Dendritic cell treated with granulocyte-macrophage colony-stimulating factor and Interleukin-4, amounts not matched to agents 40 ng/mL and 50 ng/mL, for 4 days (primary cell): ENCODE measurements around the gene IZUMO1.
"Not testable (repeated sequence)": the region's sequence is repeated elsewhere in the genome, so short reads cannot be mapped to it uniquely, and the experiment has no call there.

Experiments
- H3K27ac Mint-ChIP-seq: one replicate; pipeline ENCODE4 v1.8.0; 2022; ENCODE audit warnings: mild to moderate bottlenecking, mixed read lengths
- H3K27me3 Mint-ChIP-seq: one replicate; pipeline ENCODE4 v1.8.0; 2022; ENCODE audit warnings: mild to moderate bottlenecking, mixed read lengths
- H3K36me3 Mint-ChIP-seq: one replicate; pipeline ENCODE4 v1.8.0; 2022; ENCODE audit warnings: low read depth, mixed read lengths
- H3K4me1 Mint-ChIP-seq: one replicate; pipeline ENCODE4 v1.8.0; 2022; ENCODE audit warnings: low read depth, mixed read lengths
- H3K4me3 Mint-ChIP-seq: one replicate; pipeline ENCODE4 v1.8.0; 2022; ENCODE audit warnings: mild to moderate bottlenecking, moderate library complexity, mixed read lengths
- H3K9me3 Mint-ChIP-seq: one replicate; pipeline ENCODE4 v1.8.0; 2022; ENCODE audit warnings: mixed read lengths
- intact Hi-C: fragments of 100-400 bp; cut with micrococcal nuclease; formaldehyde crosslinking; loops from one replicate; pipeline ENCODE4 v1.15.0; 2022

Gene IZUMO1

GRCh38 chr19:48746738-48747575 lies at the start of gene IZUMO1:
Gene IZUMO1, minus strand, starts transcription at chr19:48746909. Its CDS starts 1,050 bp downstream, at chr19:48745859.
- peak within 1 kb of the TSS; percentile 89 for H3K27ac Mint-ChIP-seq
- intact Hi-C loops, result no loop called here
- peaks cover 9% of the 10 kb centered on the region for H3K9me3 Mint-ChIP-seq
- H3K4me3 Mint-ChIP-seq, result peak within 1 kb of the TSS; percentile 77
- H3K4me1 Mint-ChIP-seq, result peaks cover 20% of the 10 kb centered on the region
- H3K27me3 Mint-ChIP-seq, result peaks cover 67% of the 10 kb centered on the region
- H3K36me3 Mint-ChIP-seq, result no peaks in the 10 kb centered on the region

GRCh38 chr19:48795685-48796070 lies 49.0 kb upstream of the IZUMO1 start:
- Mint-ChIP-seq H3K4me1 (peaks cover 14% of the 10 kb centered on the region), H3K9me3 (no peaks in the 10 kb centered on the region), H3K27me3 (no peaks in the 10 kb centered on the region), H3K36me3 (peaks cover 28% of the 10 kb centered on the region), H3K4me3 (peak overlapping the region; percentile 84), H3K27ac (peak overlapping the region; percentile 84)
- intact Hi-C loops, result loop anchor here (1.0 to 2.0 kb wide), 4 partner anchors 15 to 175 kb away; partner anchors contain the start of gene BCAT2

GRCh38 chr19:48795055-48795684 lies 48.5 kb upstream of the IZUMO1 start:
- Mint-ChIP-seq H3K27me3 (no peaks in the 10 kb centered on the region), H3K36me3 (peaks cover 24% of the 10 kb centered on the region), H3K4me3 (peak overlapping the region; percentile 84), H3K27ac (peak overlapping the region; percentile 84), H3K4me1 (peaks cover 14% of the 10 kb centered on the region), H3K9me3 (no peaks in the 10 kb centered on the region)
- intact Hi-C loops, result loop anchor here (1.0 to 2.0 kb wide), 4 partner anchors 16 to 176 kb away; partner anchors contain the start of gene BCAT2

- Mint-ChIP-seq H3K9me3 (no peaks in the 10 kb centered on the region), H3K4me3 (peak overlapping the region; percentile 84), H3K36me3 (peaks cover 17% of the 10 kb centered on the region), H3K27me3 (no peaks in the 10 kb centered on the region), H3K4me1 (peaks cover 14% of the 10 kb centered on the region), H3K27ac (peak overlapping the region; percentile 84)
- intact Hi-C loops, result loop anchor here (2.0 kb wide), 2 partner anchors 17 to 177 kb away; partner anchors contain the start of gene BCAT2
Observed at GRCh38 chr19:48794291-48794690, 47.6 kb upstream of the IZUMO1 start.

- no peaks in the 10 kb centered on the region for H3K27me3 Mint-ChIP-seq
- H3K27ac Mint-ChIP-seq, result no peak overlapping the region
- peaks cover 9% of the 10 kb centered on the region for H3K36me3 Mint-ChIP-seq
- peaks cover 14% of the 10 kb centered on the region for H3K4me1 Mint-ChIP-seq
- H3K4me3 Mint-ChIP-seq, result no peak overlapping the region
- H3K9me3 Mint-ChIP-seq, result no peaks in the 10 kb centered on the region
- intact Hi-C loops, result no loop called here
Observed at GRCh38 chr19:48793271-48793670, 46.6 kb upstream of the IZUMO1 start.

- H3K9me3 Mint-ChIP-seq, H3K36me3 Mint-ChIP-seq, H3K27ac Mint-ChIP-seq, H3K4me3 Mint-ChIP-seq, H3K27me3 Mint-ChIP-seq: not testable (repeated sequence)
- peaks cover 15% of the 10 kb centered on the region for H3K4me1 Mint-ChIP-seq
- intact Hi-C loops, result loop anchor here (10.0 kb wide), 1 partner anchor 143 kb away; the partner anchor contains the start of gene CA11
Observed at GRCh38 chr19:48787331-48787730, 40.6 kb upstream of the IZUMO1 start.

GRCh38 chr19:48786422-48786821 lies 39.7 kb upstream of the IZUMO1 start:
- H3K27me3 Mint-ChIP-seq, H3K36me3 Mint-ChIP-seq, H3K4me3 Mint-ChIP-seq, H3K9me3 Mint-ChIP-seq, H3K27ac Mint-ChIP-seq: not testable (repeated sequence)
- peaks cover 25% of the 10 kb centered on the region for H3K4me1 Mint-ChIP-seq
- intact Hi-C loops, result loop anchor here (10.0 kb wide), 1 partner anchor 142 kb away; the partner anchor contains the start of gene CA11

- intact Hi-C loops, result loop anchor here (10.0 kb wide), 1 partner anchor 140 kb away; the partner anchor contains the start of gene CA11
- no peaks in the 10 kb centered on the region for H3K36me3 Mint-ChIP-seq
- peaks cover 8% of the 10 kb centered on the region for H3K9me3 Mint-ChIP-seq
- peaks cover 39% of the 10 kb centered on the region for H3K4me1 Mint-ChIP-seq
- peak overlapping the region; percentile 69 for H3K27ac Mint-ChIP-seq
- no peak overlapping the region for H3K4me3 Mint-ChIP-seq
- H3K27me3 Mint-ChIP-seq, result peaks cover 2% of the 10 kb centered on the region
Observed at GRCh38 chr19:48784527-48784926, 37.8 kb upstream of the IZUMO1 start.

- Mint-ChIP-seq H3K27ac (peak overlapping the region; percentile 89), H3K36me3 (no peaks in the 10 kb centered on the region), H3K27me3 (peaks cover 10% of the 10 kb centered on the region), H3K4me1 (peaks cover 34% of the 10 kb centered on the region), H3K9me3 (peaks cover 8% of the 10 kb centered on the region), H3K4me3 (peak overlapping the region; percentile 20)
- intact Hi-C loops, result loop anchor here (10.0 kb wide), 1 partner anchor 136 kb away; the partner anchor contains the start of gene CA11
Observed at GRCh38 chr19:48780631-48781391, 34.1 kb upstream of the IZUMO1 start.

- intact Hi-C loops, result loop anchor here (10.0 kb wide), 1 partner anchor 135 kb away; the partner anchor contains the start of gene CA11
- Mint-ChIP-seq H3K4me3 (no peak overlapping the region), H3K9me3 (no peaks in the 10 kb centered on the region), H3K27ac (peak overlapping the region; percentile 89), H3K36me3 (no peaks in the 10 kb centered on the region), H3K4me1 (peaks cover 26% of the 10 kb centered on the region), H3K27me3 (peaks cover 9% of the 10 kb centered on the region)
Observed at GRCh38 chr19:48779636-48780035, 32.9 kb upstream of the IZUMO1 start.

GRCh38 chr19:48777720-48778119 lies 31.0 kb upstream of the IZUMO1 start:
- no peaks in the 10 kb centered on the region for H3K36me3 Mint-ChIP-seq
- H3K4me1 Mint-ChIP-seq, result peaks cover 26% of the 10 kb centered on the region
- no peaks in the 10 kb centered on the region for H3K9me3 Mint-ChIP-seq
- peaks cover 18% of the 10 kb centered on the region for H3K27me3 Mint-ChIP-seq
- intact Hi-C loops, result no loop called here
- H3K4me3 Mint-ChIP-seq, result no peak overlapping the region
- H3K27ac Mint-ChIP-seq, result no peak overlapping the region

GRCh38 chr19:48777139-48777538 lies 30.4 kb upstream of the IZUMO1 start:
- intact Hi-C loops, result no loop called here
- Mint-ChIP-seq H3K4me3 (no peak overlapping the region), H3K27ac (no peak overlapping the region), H3K4me1 (peaks cover 21% of the 10 kb centered on the region), H3K9me3 (no peaks in the 10 kb centered on the region), H3K27me3 (peaks cover 22% of the 10 kb centered on the region), H3K36me3 (no peaks in the 10 kb centered on the region)

- H3K27me3 Mint-ChIP-seq, result peaks cover 40% of the 10 kb centered on the region
- no peaks in the 10 kb centered on the region for H3K9me3 Mint-ChIP-seq
- no peak overlapping the region for H3K4me3 Mint-ChIP-seq
- H3K36me3 Mint-ChIP-seq, result no peaks in the 10 kb centered on the region
- no peak overlapping the region for H3K27ac Mint-ChIP-seq
- intact Hi-C loops, result no loop called here
- peaks cover 8% of the 10 kb centered on the region for H3K4me1 Mint-ChIP-seq
Observed at GRCh38 chr19:48772503-48772953, 25.8 kb upstream of the IZUMO1 start.
